ENCODE data around the gene PIGN.

GRCh38 chr18:62037989-62038778 is 148.7 kb downstream of the PIGN start:
- TF ChIP-seq, protein P1, sequence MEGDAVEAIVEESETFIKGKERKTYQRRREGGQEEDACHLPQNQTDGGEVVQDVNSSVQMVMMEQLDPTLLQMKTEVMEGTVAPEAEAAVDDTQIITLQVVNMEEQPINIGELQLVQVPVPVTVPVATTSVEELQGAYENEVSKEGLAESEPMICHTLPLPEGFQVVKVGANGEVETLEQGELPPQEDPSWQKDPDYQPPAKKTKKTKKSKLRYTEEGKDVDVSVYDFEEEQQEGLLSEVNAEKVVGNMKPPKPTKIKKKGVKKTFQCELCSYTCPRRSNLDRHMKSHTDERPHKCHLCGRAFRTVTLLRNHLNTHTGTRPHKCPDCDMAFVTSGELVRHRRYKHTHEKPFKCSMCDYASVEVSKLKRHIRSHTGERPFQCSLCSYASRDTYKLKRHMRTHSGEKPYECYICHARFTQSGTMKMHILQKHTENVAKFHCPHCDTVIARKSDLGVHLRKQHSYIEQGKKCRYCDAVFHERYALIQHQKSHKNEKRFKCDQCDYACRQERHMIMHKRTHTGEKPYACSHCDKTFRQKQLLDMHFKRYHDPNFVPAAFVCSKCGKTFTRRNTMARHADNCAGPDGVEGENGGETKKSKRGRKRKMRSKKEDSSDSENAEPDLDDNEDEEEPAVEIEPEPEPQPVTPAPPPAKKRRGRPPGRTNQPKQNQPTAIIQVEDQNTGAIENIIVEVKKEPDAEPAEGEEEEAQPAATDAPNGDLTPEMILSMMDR (IDR thresholded peaks at IDR 0.05) = no peak
- TF ChIP-seq, protein P2, sequence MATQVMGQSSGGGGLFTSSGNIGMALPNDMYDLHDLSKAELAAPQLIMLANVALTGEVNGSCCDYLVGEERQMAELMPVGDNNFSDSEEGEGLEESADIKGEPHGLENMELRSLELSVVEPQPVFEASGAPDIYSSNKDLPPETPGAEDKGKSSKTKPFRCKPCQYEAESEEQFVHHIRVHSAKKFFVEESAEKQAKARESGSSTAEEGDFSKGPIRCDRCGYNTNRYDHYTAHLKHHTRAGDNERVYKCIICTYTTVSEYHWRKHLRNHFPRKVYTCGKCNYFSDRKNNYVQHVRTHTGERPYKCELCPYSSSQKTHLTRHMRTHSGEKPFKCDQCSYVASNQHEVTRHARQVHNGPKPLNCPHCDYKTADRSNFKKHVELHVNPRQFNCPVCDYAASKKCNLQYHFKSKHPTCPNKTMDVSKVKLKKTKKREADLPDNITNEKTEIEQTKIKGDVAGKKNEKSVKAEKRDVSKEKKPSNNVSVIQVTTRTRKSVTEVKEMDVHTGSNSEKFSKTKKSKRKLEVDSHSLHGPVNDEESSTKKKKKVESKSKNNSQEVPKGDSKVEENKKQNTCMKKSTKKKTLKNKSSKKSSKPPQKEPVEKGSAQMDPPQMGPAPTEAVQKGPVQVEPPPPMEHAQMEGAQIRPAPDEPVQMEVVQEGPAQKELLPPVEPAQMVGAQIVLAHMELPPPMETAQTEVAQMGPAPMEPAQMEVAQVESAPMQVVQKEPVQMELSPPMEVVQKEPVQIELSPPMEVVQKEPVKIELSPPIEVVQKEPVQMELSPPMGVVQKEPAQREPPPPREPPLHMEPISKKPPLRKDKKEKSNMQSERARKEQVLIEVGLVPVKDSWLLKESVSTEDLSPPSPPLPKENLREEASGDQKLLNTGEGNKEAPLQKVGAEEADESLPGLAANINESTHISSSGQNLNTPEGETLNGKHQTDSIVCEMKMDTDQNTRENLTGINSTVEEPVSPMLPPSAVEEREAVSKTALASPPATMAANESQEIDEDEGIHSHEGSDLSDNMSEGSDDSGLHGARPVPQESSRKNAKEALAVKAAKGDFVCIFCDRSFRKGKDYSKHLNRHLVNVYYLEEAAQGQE (IDR thresholded peaks at IDR 0.05; ENCODE audit: insufficient read depth in 1 of 2, low read depth in 2 of 2, low read length in 1 of 2) = no peak
- no peak for TF ChIP-seq POLR2AphosphoS5 (IDR thresholded peaks at IDR 0.05; ENCODE audit: low read depth, low read length)
- TF ChIP-seq SIN3A (IDR thresholded peaks at IDR 0.05; ENCODE audit: borderline replicate concordance, insufficient read depth, low read depth, low read length) = no peak
